ENCODE data around the gene ZNF672. TPM values are rescaled to one million over a fixed set of nuclear protein-coding genes. Genes with fewer than 3 reads are reported as not detected.
"Not testable (repeated sequence)": the region's sequence is repeated elsewhere in the genome, so short reads cannot be mapped to it uniquely, and the experiment has no call there.

Gene ZNF672
- total and polyA plus RNA-seq, 8 donors, result 16.2 to 35.5 (median 20.1) TPM

DNA sequence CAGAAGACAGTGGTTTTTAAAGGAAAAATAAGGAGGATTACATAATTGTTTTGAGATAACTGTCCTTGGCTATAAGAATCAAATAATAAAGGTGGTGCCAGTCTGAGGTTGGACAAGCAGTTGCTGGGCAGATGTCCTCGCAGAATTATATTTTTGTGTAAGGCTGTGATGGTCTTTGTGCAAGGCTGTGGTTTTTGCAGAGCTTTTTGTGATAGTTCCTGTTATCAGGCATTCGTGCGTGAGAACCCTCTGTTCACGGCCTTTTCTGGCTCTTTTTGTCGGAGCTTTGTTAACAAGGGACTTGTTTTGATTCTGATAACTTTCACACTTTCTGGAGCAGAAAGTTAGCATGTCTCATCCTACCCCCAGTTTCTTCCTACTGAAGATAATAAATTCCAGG, 45.7 kb upstream of the ZNF672 start:
- Histone ChIP-seq H3K9me3 (peaks cover 0 to 5% of the 10 kb centered on the region in 2 donors), H3K27me3 (no peaks in the 10 kb centered on the region), H3K4me3 (no peak overlapping the region), H3K36me3 (no peaks in the 10 kb centered on the region), H3K27ac (peak overlapping the region in 1 of 2 donors; percentile 57), H3K4me1 (no peaks in the 10 kb centered on the region)
- intact Hi-C loops (cut with DNase I), result no loop called here
- ATAC-seq, result no peak
- no peak for TF ChIP-seq CTCF (IDR thresholded peaks at IDR 0.05)
- DNase-seq, result no peak

- H3K27me3 ChIP-seq, result no peaks in the 10 kb centered on the region
- no peak for TF ChIP-seq CTCF (IDR thresholded peaks at IDR 0.05)
- ATAC-seq, result no peak
Measured at GRCh38 chr1:248793592-248793991, 44.4 kb upstream of the ZNF672 start.

DNA sequence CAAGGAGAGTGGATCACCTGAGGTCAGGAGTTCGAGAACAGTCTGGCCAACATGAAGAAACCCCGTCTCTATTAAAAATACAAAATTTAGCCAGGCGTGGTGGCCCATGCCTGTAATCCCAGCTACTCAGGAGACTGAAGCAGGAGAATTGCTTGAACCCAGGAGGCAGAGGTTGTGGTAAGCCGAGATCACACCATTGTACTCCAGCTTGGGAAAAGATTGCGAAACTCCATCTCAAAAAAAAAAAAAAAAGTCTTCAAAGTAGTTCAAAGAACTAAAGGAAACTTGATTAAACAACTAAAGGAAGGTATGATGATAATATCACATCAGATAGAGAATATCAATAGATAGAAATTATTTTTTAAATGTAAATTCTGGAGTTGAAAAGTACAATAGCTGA, 43.4 kb upstream of the ZNF672 start:
- H3K4me1 ChIP-seq; intact Hi-C loops (cut with DNase I); ATAC-seq; H3K36me3 ChIP-seq; H3K9me3 ChIP-seq; H3K4me3 ChIP-seq; H3K27me3 ChIP-seq; H3K27ac ChIP-seq; DNase-seq: not testable (repeated sequence)

More at GRCh38 chr1:248793592-248793991, 44.4 kb upstream of the ZNF672 start:
- peaks cover 0 to 5% of the 10 kb centered on the region in 2 donors for H3K9me3 ChIP-seq
- no peaks in the 10 kb centered on the region for H3K36me3 ChIP-seq
- DNase-seq, result no peak
- no peak overlapping the region for H3K27ac ChIP-seq
- intact Hi-C loops (cut with DNase I), result no loop called here
- no peaks in the 10 kb centered on the region for H3K4me1 ChIP-seq
- no peak overlapping the region for H3K4me3 ChIP-seq

GRCh38 chr1:248798791-248799190, 39.2 kb upstream of the ZNF672 start:
- intact Hi-C loops (cut with DNase I), result no loop called here
- TF ChIP-seq CTCF (IDR thresholded peaks at IDR 0.05), result no peak

DNA sequence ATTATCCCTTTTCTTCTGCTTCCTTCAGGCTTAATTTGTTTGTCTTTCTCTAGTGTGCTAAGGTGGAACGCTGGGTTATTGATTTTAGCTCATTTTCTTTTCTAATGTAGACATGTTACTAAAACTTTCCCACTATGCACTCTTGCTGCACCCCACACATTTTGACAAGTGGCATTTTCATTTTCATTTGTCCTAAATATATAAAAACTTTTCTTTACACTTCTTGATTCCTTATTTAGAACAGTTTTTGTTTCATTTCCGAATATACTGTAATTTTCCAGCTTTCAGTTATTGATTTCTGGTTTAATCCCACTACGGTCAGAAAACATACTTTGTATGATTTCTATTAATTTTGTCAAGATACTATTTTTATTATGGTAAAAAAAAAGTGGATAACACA, 37.6 kb upstream of the ZNF672 start:
- no peaks in the 10 kb centered on the region for H3K27me3 ChIP-seq
- H3K27ac ChIP-seq, result no peak overlapping the region
- no peak overlapping the region for H3K4me3 ChIP-seq
- no peaks in the 10 kb centered on the region for H3K9me3 ChIP-seq
- ATAC-seq (no peak), DNase-seq (no peak)
- intact Hi-C loops (cut with DNase I), result no loop called here
- peaks cover 0 to 18% of the 10 kb centered on the region in 2 donors for H3K4me1 ChIP-seq
- TF ChIP-seq CTCF (IDR thresholded peaks at IDR 0.05), result no peak
- H3K36me3 ChIP-seq, result no peaks in the 10 kb centered on the region

More at GRCh38 chr1:248798791-248799190, 39.2 kb upstream of the ZNF672 start:
- DNase-seq (no peak), ATAC-seq (no peak)
- Histone ChIP-seq H3K9me3 (peaks cover 0 to 5% of the 10 kb centered on the region in 2 donors), H3K4me3 (no peak overlapping the region), H3K4me1 (peaks cover 0 to 3% of the 10 kb centered on the region in 2 donors), H3K36me3 (no peaks in the 10 kb centered on the region), H3K27ac (no peak overlapping the region), H3K27me3 (no peaks in the 10 kb centered on the region)

- Histone ChIP-seq H3K9me3 (no peaks in the 10 kb centered on the region), H3K36me3 (no peaks in the 10 kb centered on the region), H3K27me3 (no peaks in the 10 kb centered on the region), H3K4me3 (no peak overlapping the region), H3K27ac (no peak overlapping the region), H3K4me1 (peaks cover 0 to 37% of the 10 kb centered on the region in 2 donors)
- TF ChIP-seq CTCF (IDR thresholded peaks at IDR 0.05), result no peak
- no peak for ATAC-seq
- intact Hi-C loops (cut with DNase I), result no loop called here
- DNase-seq, result no peak
Measured at GRCh38 chr1:248802454-248802853, 35.6 kb upstream of the ZNF672 start.

- H3K9me3 ChIP-seq; DNase-seq; intact Hi-C loops (cut with DNase I); H3K27me3 ChIP-seq; H3K4me3 ChIP-seq; ATAC-seq; H3K36me3 ChIP-seq: not testable (repeated sequence)
- Histone ChIP-seq H3K4me1 (peaks cover 0 to 41% of the 10 kb centered on the region in 2 donors), H3K27ac (peak overlapping the region in 1 of 2 donors; percentile 90)
Measured at GRCh38 chr1:248803501-248803900, 34.5 kb upstream of the ZNF672 start.

All from left lung (tissue), 10 donors.